BLaER1 treated with 17β-estradiol and CSF1 and Interleukin-3, amounts not matched to agents 10 nM and 100 nM (cell line): ENCODE data around the gene AIG1.

Experiments
- H3K27ac ChIP-seq, 11 experiments: shearing (Covaris generic); formaldehyde crosslinking; 2 replicates each; pipeline ENCODE4 v1.8.1; 2022
- H3K27me3 ChIP-seq, 11 experiments: shearing (Covaris generic); formaldehyde crosslinking; 2 replicates each; pipeline ENCODE4 v1.8.1; 2022
- H3K36me3 ChIP-seq, 11 experiments: shearing (Covaris generic); formaldehyde crosslinking; 2 replicates each; pipeline ENCODE4 v1.8.1; 2022
- H3K4me1 ChIP-seq, 10 experiments: shearing (Covaris generic); formaldehyde crosslinking; 2 replicates each; pipeline ENCODE4 v1.8.1; 2022
- H3K4me2 ChIP-seq, 11 experiments: shearing (Covaris generic); formaldehyde crosslinking; 2 replicates each; pipeline ENCODE4 v1.8.1; 2022
- H3K4me3 ChIP-seq, 10 experiments: shearing (Covaris generic); formaldehyde crosslinking; 2 replicates each; pipeline ENCODE4 v1.8.1; 2022
- H3K9ac ChIP-seq, 11 experiments: shearing (Covaris generic); formaldehyde crosslinking; 2 replicates each; pipeline ENCODE4 v1.8.1; 2022
- H3K9me3 ChIP-seq, 11 experiments: shearing (Covaris generic); formaldehyde crosslinking; replicated peaks in 1 of 11; 2 replicates each; pipeline ENCODE4 v1.8.1; 2022
- H4K20me1 ChIP-seq, 11 experiments: shearing (Covaris generic); formaldehyde crosslinking; 2 replicates each; pipeline ENCODE4 v1.8.1; 2022
- Cebpa-rat ChIP-seq, 11 experiments: shearing (Covaris generic); IDR thresholded peaks; 2 replicates each; pipeline ENCODE4 v1.8.1; 2022

AIG1 gene

DNA sequence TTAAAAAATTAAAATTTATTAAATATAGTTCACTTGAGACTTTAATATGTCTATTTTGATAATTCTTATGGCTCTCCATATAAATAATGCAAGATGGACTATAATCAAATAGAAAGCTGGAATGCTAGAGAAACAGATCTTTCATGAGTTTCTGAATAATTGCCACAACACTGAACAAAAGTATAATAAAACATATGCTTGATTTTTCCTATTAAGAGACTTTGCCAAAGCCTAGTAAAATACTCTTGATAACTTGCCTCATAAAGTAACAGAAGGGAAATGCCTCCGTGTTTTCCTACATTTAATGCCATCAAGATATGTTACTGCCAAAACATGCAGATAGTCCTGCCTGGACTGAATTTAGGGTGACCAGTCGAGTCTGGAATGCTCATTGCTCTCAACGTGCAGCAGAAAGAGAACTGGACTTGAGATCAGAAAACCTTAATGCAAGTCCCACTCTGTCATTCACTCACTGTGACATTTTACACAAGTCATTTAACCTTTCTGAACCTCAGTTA lies 153.2 kb downstream of the AIG1 start:
- peaks cover 0 to 13% (median 0%) of the 10 kb centered on the region in 11 experiments; a peak in 4 of 22 replicates for H3K9me3 ChIP-seq
- TF ChIP-seq Cebpa-rat (IDR thresholded peaks at IDR 0.05): no peak
- H3K4me3 ChIP-seq: no peak overlapping the region
- no peak overlapping the region for H3K27ac ChIP-seq
- no peaks in the 10 kb centered on the region for H3K36me3 ChIP-seq
- H3K9ac ChIP-seq: no peak overlapping the region
- no peak overlapping the region for H3K4me2 ChIP-seq
- no peaks in the 10 kb centered on the region for H3K4me1 ChIP-seq
- no peaks in the 10 kb centered on the region for H4K20me1 ChIP-seq
- H3K27me3 ChIP-seq: no peaks in the 10 kb centered on the region

- Histone ChIP-seq H3K4me1 (no peaks in the 10 kb centered on the region), H3K4me2 (no peak overlapping the region), H3K9me3 (peaks cover 0 to 2% (median 0%) of the 10 kb centered on the region in 11 experiments; a peak in 3 of 22 replicates), H3K27me3 (no peaks in the 10 kb centered on the region), H3K9ac (no peak overlapping the region), H3K36me3 (no peaks in the 10 kb centered on the region), H3K4me3 (no peak overlapping the region), H4K20me1 (no peaks in the 10 kb centered on the region), H3K27ac (no peak overlapping the region)
- no peak for TF ChIP-seq Cebpa-rat (IDR thresholded peaks at IDR 0.05)
These were observed 154.7 kb downstream of the AIG1 start for GRCh38 chr6:143215363-143215762.

DNA sequence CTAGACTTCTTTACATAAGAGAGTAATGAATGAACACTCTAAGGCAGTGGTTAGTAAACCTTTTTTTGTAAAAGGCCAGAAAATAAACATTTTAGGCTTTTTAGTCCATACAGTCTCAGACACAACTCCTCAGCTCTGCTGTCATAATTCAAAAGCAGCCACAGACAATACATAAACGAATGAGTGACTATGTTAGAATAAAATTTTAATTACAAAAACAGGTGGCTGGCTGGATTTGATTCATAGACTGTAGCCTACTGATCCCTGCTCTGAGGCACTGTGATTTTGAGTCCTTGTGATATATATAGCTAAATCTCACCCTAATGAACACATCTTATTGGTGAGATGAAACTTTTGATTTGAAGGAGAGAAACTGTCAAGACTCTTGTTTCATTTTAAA lies 155.1 kb downstream of the AIG1 start:
- no peaks in the 10 kb centered on the region for H4K20me1 ChIP-seq
- H3K4me3 ChIP-seq: no peak overlapping the region
- no peak overlapping the region for H3K4me2 ChIP-seq
- H3K4me1 ChIP-seq: no peaks in the 10 kb centered on the region
- H3K9me3 ChIP-seq: no peaks in the 10 kb centered on the region
- H3K36me3 ChIP-seq: no peaks in the 10 kb centered on the region
- H3K9ac ChIP-seq: no peak overlapping the region
- H3K27me3 ChIP-seq: no peaks in the 10 kb centered on the region
- no peak for TF ChIP-seq Cebpa-rat (IDR thresholded peaks at IDR 0.05)
- H3K27ac ChIP-seq: no peak overlapping the region

- no peak overlapping the region for H3K4me2 ChIP-seq
- no peak overlapping the region for H3K9ac ChIP-seq
- H4K20me1 ChIP-seq: no peaks in the 10 kb centered on the region
- H3K27me3 ChIP-seq: no peaks in the 10 kb centered on the region
- H3K4me1 ChIP-seq: no peaks in the 10 kb centered on the region
- no peak overlapping the region for H3K4me3 ChIP-seq
- no peaks in the 10 kb centered on the region for H3K36me3 ChIP-seq
- no peak for TF ChIP-seq Cebpa-rat (IDR thresholded peaks at IDR 0.05)
- H3K27ac ChIP-seq: no peak overlapping the region
- no peaks in the 10 kb centered on the region for H3K9me3 ChIP-seq
These were observed 157.5 kb downstream of the AIG1 start for GRCh38 chr6:143218233-143218632.

DNA sequence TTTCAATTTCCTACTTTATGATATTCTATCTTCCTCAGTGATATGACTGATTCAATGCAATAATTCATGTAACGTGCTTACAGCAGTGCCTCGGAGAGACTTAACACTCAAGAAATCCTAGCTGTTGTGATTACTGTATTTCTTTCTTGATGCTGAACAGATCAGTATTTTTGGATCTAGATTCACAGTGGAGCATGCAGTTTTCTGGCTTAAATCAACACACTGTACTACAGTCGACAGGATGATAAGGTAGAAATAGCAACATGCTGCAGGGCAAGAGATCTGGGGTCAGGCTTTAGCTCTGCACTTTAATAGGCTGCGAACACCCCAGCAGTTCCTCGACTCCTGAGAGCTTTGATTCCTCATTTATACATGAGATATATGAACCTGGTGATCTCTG lies 161.0 kb downstream of the AIG1 start:
- Histone ChIP-seq H4K20me1 (no peaks in the 10 kb centered on the region), H3K27me3 (no peaks in the 10 kb centered on the region), H3K27ac (no peak overlapping the region), H3K4me2 (no peak overlapping the region), H3K4me3 (no peak overlapping the region), H3K9me3 (no peaks in the 10 kb centered on the region), H3K9ac (no peak overlapping the region), H3K36me3 (no peaks in the 10 kb centered on the region), H3K4me1 (no peaks in the 10 kb centered on the region)
- no peak for TF ChIP-seq Cebpa-rat (IDR thresholded peaks at IDR 0.05)

DNA sequence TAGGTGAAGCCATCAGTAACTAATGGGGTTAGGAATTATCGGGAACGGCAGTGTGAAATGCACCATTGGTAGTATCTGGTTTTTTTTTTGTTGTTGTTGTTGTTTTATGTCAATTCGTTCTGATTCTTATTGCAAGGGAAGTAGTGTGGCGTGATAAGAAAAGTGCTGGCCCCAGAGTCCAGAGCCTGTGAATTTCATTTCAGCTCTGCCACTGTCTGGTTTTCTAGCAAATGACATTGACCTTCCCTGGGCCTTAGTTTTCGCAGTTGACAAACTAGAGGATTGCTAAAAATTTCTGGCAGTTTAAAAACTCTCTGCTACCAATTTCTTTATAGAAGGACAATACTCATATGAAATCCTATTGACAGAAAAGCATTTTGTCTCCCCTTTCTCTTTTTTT lies 161.6 kb downstream of the AIG1 start:
- Histone ChIP-seq H3K9me3 (no peaks in the 10 kb centered on the region), H3K36me3 (no peaks in the 10 kb centered on the region), H3K4me1 (no peaks in the 10 kb centered on the region), H4K20me1 (no peaks in the 10 kb centered on the region), H3K27ac (no peak overlapping the region), H3K9ac (no peak overlapping the region), H3K4me3 (no peak overlapping the region), H3K27me3 (no peaks in the 10 kb centered on the region), H3K4me2 (no peak overlapping the region)
- no peak for TF ChIP-seq Cebpa-rat (IDR thresholded peaks at IDR 0.05)

DNA sequence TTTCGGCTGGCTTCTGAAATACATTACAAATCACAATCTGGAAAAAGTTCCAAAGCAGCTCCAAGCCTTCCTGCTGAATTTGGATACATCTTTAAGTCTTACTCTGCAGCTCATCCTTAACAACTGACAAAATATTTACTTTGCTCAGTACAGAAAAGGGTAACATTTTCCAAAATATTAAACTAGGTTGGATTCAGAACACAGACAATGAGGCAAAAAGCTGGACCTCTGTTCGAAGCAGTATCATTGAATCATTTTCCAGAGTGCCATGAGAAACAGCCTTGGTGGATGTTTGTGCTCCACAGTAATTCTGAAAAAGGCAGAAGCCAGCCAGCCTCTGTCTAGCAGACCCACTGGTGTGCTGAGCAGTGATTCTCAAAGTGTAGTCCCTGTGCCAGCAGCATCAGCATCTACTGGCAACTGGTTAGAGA lies 162.1 kb downstream of the AIG1 start:
- H3K4me3 ChIP-seq: no peak overlapping the region
- H3K4me1 ChIP-seq: no peaks in the 10 kb centered on the region
- H3K27me3 ChIP-seq: no peaks in the 10 kb centered on the region
- H3K9ac ChIP-seq: no peak overlapping the region
- no peak overlapping the region for H3K27ac ChIP-seq
- H4K20me1 ChIP-seq: no peaks in the 10 kb centered on the region
- no peaks in the 10 kb centered on the region for H3K36me3 ChIP-seq
- no peak overlapping the region for H3K4me2 ChIP-seq
- no peaks in the 10 kb centered on the region for H3K9me3 ChIP-seq
- TF ChIP-seq Cebpa-rat (IDR thresholded peaks at IDR 0.05): no peak

GRCh38 chr6:143223895-143224294 lies 163.2 kb downstream of the AIG1 start:
- no peaks in the 10 kb centered on the region for H3K4me1 ChIP-seq

GRCh38 chr6:143224516-143224915 lies 163.8 kb downstream of the AIG1 start:
- Histone ChIP-seq H3K9me3 (no peaks in the 10 kb centered on the region; a peak in 1 of 22 replicates), H3K4me2 (no peak overlapping the region), H4K20me1 (no peaks in the 10 kb centered on the region), H3K4me3 (no peak overlapping the region), H3K27ac (no peak overlapping the region), H3K4me1 (no peaks in the 10 kb centered on the region), H3K27me3 (no peaks in the 10 kb centered on the region), H3K36me3 (no peaks in the 10 kb centered on the region), H3K9ac (no peak overlapping the region)
- TF ChIP-seq Cebpa-rat (IDR thresholded peaks at IDR 0.05): no peak

More at GRCh38 chr6:143223895-143224294, 163.2 kb downstream of the AIG1 start:
- H3K9ac ChIP-seq: no peak overlapping the region
- H3K36me3 ChIP-seq: no peaks in the 10 kb centered on the region
- no peak overlapping the region for H3K27ac ChIP-seq
- TF ChIP-seq Cebpa-rat (IDR thresholded peaks at IDR 0.05): no peak
- H4K20me1 ChIP-seq: no peaks in the 10 kb centered on the region
- H3K4me3 ChIP-seq: no peak overlapping the region
- no peaks in the 10 kb centered on the region for H3K27me3 ChIP-seq
- H3K4me2 ChIP-seq: no peak overlapping the region
- H3K9me3 ChIP-seq: no peaks in the 10 kb centered on the region; a peak in 1 of 22 replicates

- Histone ChIP-seq H3K9ac (no peak overlapping the region), H3K4me3 (no peak overlapping the region), H3K4me1 (no peaks in the 10 kb centered on the region), H4K20me1 (no peaks in the 10 kb centered on the region), H3K9me3 (no peaks in the 10 kb centered on the region; a peak in 1 of 22 replicates), H3K4me2 (no peak overlapping the region), H3K27ac (no peak overlapping the region), H3K36me3 (no peaks in the 10 kb centered on the region), H3K27me3 (no peaks in the 10 kb centered on the region)
- no peak for TF ChIP-seq Cebpa-rat (IDR thresholded peaks at IDR 0.05)
These were observed 165.2 kb downstream of the AIG1 start for GRCh38 chr6:143225929-143226328.
